Nephron progenitor cell (in vitro differentiated cells): ENCODE data around the gene TM6SF1.

Experiments
- DNase-seq: peaks from one replicate; pipeline ENCODE4 v3.0.0; 2021
- H3K27ac Mint-ChIP-seq: 2 replicates; pipeline ENCODE4 v1.8.0; 2021; ENCODE audit warnings: mild to moderate bottlenecking, moderate library complexity, mixed read lengths
- H3K27me3 Mint-ChIP-seq: 2 replicates; pipeline ENCODE4 v1.8.0; 2021; ENCODE audit warnings: mild to moderate bottlenecking, low read depth, mixed read lengths; ENCODE audit not compliant: poor library complexity
- H3K36me3 Mint-ChIP-seq: 2 replicates; pipeline ENCODE4 v1.8.0; 2021; ENCODE audit warnings: low read depth, mixed read lengths
- H3K4me1 Mint-ChIP-seq: 2 replicates; pipeline ENCODE4 v1.8.0; 2021; ENCODE audit warnings: mixed read lengths
- H3K4me3 Mint-ChIP-seq: 2 replicates; pipeline ENCODE4 v1.8.0; 2021; ENCODE audit warnings: mild to moderate bottlenecking, moderate library complexity, mixed read lengths
- H3K9me3 Mint-ChIP-seq: 2 replicates; pipeline ENCODE4 v1.8.0; 2021; ENCODE audit warnings: mild to moderate bottlenecking, moderate library complexity, mixed read lengths
- CTCF ChIP-seq: fragments of 200-600 bp; sonication (generic); IDR thresholded peaks from 2 replicates; pipeline ENCODE4 v1.5.0; 2021; ENCODE audit warnings: antibody characterized with exemption

Gene TM6SF1

GRCh38 chr15:83107841-83108181, 366 bp downstream of the TM6SF1 start:
- no peaks in the 10 kb centered on the region for H3K4me1 Mint-ChIP-seq
- peaks cover 7% of the 10 kb centered on the region for H3K9me3 Mint-ChIP-seq
- peak overlapping the region; percentile 64 for H3K4me3 Mint-ChIP-seq
- no peak for TF ChIP-seq CTCF
- no peak for DNase-seq
- no peaks in the 10 kb centered on the region for H3K36me3 Mint-ChIP-seq
- H3K27ac Mint-ChIP-seq = no peak overlapping the region
- peaks cover 76% of the 10 kb centered on the region for H3K27me3 Mint-ChIP-seq

GRCh38 chr15:83108266-83109219, 1.1 kb downstream of the TM6SF1 start:
- H3K4me3 Mint-ChIP-seq = peak overlapping the region; percentile 64
- H3K9me3 Mint-ChIP-seq = peaks cover 7% of the 10 kb centered on the region
- no peaks in the 10 kb centered on the region for H3K36me3 Mint-ChIP-seq
- peaks cover 7% of the 10 kb centered on the region for H3K4me1 Mint-ChIP-seq
- DNase-seq = no peak
- H3K27ac Mint-ChIP-seq = no peak overlapping the region
- no peak for TF ChIP-seq CTCF
- peaks cover 75% of the 10 kb centered on the region for H3K27me3 Mint-ChIP-seq

- Mint-ChIP-seq H3K36me3 (peaks cover 5% of the 10 kb centered on the region), H3K4me1 (peaks cover 7% of the 10 kb centered on the region), H3K27ac (no peak overlapping the region), H3K4me3 (no peak overlapping the region), H3K27me3 (peaks cover 65% of the 10 kb centered on the region), H3K9me3 (peaks cover 7% of the 10 kb centered on the region)
- no peak for TF ChIP-seq CTCF
- no peak for DNase-seq
These were observed 2.1 kb downstream of the TM6SF1 start for GRCh38 chr15:83109532-83109931.

- DNase-seq = no peak
- peaks cover 7% of the 10 kb centered on the region for H3K4me1 Mint-ChIP-seq
- no peak overlapping the region for H3K4me3 Mint-ChIP-seq
- TF ChIP-seq CTCF = no peak
- no peak overlapping the region for H3K27ac Mint-ChIP-seq
- peaks cover 9% of the 10 kb centered on the region for H3K36me3 Mint-ChIP-seq
- peaks cover 60% of the 10 kb centered on the region for H3K27me3 Mint-ChIP-seq
- H3K9me3 Mint-ChIP-seq = peaks cover 7% of the 10 kb centered on the region
These were observed 2.9 kb downstream of the TM6SF1 start for GRCh38 chr15:83110381-83110780.

- Mint-ChIP-seq H3K9me3 (peaks cover 7% of the 10 kb centered on the region), H3K36me3 (peaks cover 13% of the 10 kb centered on the region), H3K4me3 (no peak overlapping the region), H3K4me1 (peaks cover 7% of the 10 kb centered on the region), H3K27me3 (peaks cover 53% of the 10 kb centered on the region), H3K27ac (no peak overlapping the region)
- DNase-seq = no peak
- no peak for TF ChIP-seq CTCF
These were observed 3.7 kb downstream of the TM6SF1 start for GRCh38 chr15:83111149-83111548.
